ENCODE results near the gene SPDYE16. TPM values are rescaled to one million over a fixed set of nuclear protein-coding genes. Genes with fewer than 3 reads are reported as not detected.
"Not testable (repeated sequence)": the region's sequence is repeated elsewhere in the genome, so short reads cannot be mapped to it uniquely, and the experiment has no call there.

The SPDYE16 gene
- total RNA-seq, 2 experiments from 2014 or later = 0.30 to 0.58 TPM

DNA sequence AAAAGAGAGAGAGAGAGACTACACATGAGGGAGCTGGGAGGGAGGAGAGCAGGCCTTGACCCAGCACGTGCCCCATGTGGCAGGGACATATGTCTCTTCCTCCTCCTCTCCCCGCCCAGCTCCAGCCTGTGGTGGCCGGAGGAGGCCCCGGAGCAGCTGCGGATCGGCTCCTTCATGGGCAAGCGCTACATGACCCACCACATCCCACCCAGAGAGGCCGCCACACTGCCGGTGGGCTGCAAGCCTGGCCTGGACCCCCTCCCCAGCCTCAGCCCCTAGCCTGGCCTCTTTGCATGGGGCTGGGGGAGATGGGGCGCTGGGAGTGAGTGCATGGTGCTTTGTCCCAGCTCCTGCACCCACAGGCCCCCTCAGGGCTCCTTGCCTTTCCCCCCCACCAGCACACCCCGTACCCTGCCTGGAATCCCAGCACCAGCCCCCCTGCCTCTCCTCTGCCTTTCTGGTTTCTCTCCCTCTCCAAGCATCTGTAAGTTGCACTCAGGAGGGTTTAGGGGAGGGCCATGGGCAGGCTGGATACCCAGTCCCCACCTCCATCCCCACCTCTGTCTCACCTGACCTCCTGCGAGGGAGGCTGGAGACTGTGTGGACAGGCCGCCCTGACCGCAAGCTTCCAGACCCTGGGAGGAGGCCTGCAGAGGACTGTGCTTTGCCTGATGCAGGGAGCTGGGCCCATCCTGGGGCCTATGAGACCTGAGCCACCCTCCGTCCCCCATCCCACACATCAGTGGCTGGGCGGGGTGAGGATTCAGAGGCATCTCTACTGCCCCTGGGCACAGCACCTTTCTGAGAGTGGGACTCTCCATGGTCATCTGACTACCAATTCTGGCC lies 27.9 kb downstream of the SPDYE16 start:
- ChIA-PET CTCF (interaction anchor here (0.7 kb wide), 1 partner anchor 760 kb away, joined by 3 read pairs; no protein-coding TSS in a partner anchor), POLR2A (no interaction called here)
- no peak overlapping the region for H3K4me3 Mint-ChIP-seq

DNA sequence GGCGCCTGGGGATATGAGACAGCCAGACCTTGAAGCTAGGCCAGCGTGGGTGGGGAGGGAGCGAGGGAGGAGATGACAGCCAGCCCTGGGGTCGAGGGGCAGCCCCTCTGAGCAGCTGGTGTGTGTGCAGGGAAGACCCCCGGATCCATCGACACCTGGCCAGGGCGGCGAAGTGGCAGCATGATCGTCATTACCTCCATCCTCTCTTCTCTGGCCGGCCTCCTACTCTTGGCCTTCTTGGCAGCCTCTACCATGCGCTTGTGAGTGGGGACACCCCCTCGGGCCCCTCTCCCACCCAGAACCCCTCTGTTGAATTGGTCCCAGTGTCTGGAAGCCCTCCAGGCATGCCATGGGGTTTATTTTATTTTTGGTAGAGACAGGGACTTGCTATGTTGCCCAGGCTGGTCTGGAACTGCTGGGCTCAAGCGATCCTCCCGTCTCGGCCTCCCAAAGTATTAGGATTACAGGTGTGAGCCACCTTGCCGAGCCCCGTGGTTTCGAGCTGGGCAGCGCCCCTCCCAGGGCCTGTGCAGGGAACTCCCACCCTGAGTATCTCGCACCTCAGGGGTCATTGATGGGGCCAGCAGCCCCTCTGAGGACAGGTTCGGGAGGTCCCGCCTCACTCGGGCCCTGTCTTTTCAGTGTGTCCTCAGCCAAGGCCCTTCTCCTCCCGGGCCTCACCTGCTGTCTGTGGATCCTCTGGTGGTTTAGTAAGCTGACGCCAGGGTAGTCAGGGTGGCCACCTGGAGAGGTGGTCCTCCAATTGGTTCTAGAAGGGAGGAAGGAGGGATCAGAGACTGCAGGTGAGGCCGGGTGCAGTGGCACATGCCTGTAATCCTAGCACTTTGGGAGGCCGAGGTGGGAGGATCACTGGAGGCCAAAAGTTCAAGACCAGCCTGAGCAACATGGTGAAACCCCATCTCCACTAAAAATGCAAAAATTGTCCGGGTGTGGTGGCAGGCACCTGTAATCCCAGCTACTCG lies 29.0 kb downstream of the SPDYE16 start:
- no peak for DNase-seq
- CTCF ChIA-PET = interaction anchor here (0.7 kb wide), 1 partner anchor 759 kb away, joined by 3 read pairs; no protein-coding TSS in a partner anchor
- Mint-ChIP-seq H3K9me3 (no peaks in the 10 kb centered on the region), H3K4me3 (no peak overlapping the region), H3K4me1 (peaks cover 4% of the 10 kb centered on the region), H3K36me3 (ENCODE audit: low read depth) (no peaks in the 10 kb centered on the region), H3K27ac (no peak overlapping the region), H3K27me3 (no peaks in the 10 kb centered on the region)
- POLR2A ChIA-PET = interaction anchor here (0.6 kb wide), 1 partner anchor 110 kb away, joined by 5 read pairs; no protein-coding TSS in a partner anchor

More for the DNA sequence above, 27.9 kb downstream of the SPDYE16 start:
- H3K4me1 Mint-ChIP-seq = no peaks in the 10 kb centered on the region
- no peaks in the 10 kb centered on the region for H3K27me3 Mint-ChIP-seq
- no peaks in the 10 kb centered on the region for H3K9me3 Mint-ChIP-seq
- H3K36me3 Mint-ChIP-seq (ENCODE audit: low read depth) = no peaks in the 10 kb centered on the region
- no peak overlapping the region for H3K27ac Mint-ChIP-seq
- no peak for DNase-seq

DNA sequence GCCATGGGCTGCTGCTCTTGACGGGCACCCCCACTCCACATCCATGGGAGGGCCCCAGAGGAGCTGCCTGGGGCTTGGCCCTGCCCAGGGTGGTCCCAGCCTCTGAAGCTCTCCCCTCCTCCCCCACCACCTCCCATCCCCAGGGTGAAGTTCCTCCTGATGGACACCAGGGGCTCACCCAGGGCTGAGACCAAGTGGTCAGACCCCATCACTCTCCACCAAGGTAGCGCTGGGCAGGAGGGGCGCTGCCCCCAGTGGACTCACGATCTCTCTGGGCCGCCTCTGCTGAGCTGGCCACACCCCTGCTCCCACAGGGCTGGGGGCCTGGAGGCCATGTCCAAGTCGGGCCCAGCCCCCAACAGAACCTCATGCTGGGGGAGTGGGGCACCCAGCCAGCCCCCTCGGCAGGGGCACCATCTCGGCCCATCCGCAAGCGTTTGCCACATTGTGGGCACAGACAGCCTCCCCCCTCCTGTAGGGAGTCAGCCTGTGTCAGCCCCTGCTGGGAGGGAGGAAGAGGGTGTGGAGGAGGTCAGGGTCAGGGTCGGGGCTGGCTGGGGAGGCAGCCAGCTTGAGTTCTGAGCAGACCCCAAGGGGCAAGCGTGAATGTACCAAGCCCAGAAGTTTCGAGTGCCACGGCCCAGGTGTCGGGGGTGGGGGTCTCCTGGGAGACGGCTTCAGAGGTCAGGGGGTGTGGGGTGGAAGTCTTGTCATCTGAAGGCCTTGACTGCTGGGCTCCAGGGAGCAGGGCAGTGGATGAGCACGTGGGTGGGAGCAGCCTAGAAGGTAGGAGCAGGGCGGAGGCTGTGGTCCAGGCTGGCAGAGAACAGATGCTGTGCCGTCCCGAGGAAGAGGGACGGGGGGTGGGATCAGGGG lies 29.9 kb downstream of the SPDYE16 start:
- H3K4me1 Mint-ChIP-seq = peaks cover 4% of the 10 kb centered on the region
- H3K27ac Mint-ChIP-seq = peak overlapping the region; percentile 36
- DNase-seq = no peak
- no peaks in the 10 kb centered on the region for H3K27me3 Mint-ChIP-seq
- ChIA-PET POLR2A (interaction anchor here (0.6 kb wide), 1 partner anchor 111 kb away, joined by 5 read pairs; no protein-coding TSS in a partner anchor), CTCF (no interaction called here)
- H3K4me3 Mint-ChIP-seq = no peak overlapping the region
- H3K9me3 Mint-ChIP-seq = no peaks in the 10 kb centered on the region
- no peaks in the 10 kb centered on the region for H3K36me3 Mint-ChIP-seq (ENCODE audit: low read depth)

DNA sequence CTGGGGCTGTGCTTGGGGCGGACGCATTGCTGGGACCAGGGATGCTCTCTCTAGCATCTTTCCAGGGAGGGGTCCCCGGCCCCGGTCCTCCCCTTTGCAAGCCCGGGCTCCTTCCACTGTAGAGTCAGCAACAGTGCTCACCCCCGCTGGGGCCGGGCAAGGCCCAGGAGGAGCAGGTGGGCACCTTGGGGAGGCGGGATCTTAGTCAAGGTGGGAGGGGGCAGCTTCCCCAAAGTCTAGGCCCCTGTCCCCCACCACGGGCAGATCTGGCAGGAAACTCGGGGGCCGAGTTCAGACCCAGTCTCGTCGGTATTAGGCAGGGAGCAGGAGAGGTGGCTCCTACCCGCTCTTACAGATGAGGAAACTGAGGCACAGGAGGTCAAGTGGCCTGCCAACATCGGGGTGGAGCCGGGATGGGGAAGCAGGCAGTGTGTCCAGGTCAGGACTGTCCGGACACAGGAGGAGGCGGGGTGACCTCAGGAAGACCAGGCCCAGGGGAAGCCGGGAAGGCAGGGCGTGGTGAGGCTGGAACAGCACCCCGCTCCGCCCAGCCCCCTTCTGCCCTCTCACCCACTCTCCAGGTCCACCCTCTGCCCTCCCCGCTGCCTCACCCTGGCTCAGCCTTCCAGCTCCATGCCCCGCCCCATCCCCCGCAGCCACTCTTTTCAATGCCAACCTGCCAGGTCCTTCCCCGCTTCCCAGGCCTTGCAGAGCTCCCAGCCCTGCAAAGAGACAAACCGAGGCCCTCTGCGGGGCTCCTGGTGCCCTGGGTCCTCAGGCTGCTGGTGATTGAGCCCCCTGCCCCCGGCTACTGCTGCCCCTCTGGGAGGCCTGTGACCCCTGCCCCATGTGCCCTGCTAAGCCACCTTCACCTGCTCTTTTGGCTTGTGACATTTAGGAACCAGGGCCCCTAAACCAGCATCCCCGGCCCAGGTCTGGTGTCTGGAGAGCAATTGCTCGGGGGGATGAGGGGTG lies 30.9 kb downstream of the SPDYE16 start:
- H3K4me1 Mint-ChIP-seq; POLR2A ChIA-PET; H3K4me3 Mint-ChIP-seq; H3K36me3 Mint-ChIP-seq (ENCODE audit: low read depth); H3K27me3 Mint-ChIP-seq; CTCF ChIA-PET; DNase-seq; H3K27ac Mint-ChIP-seq; H3K9me3 Mint-ChIP-seq: not testable (repeated sequence)

DNA sequence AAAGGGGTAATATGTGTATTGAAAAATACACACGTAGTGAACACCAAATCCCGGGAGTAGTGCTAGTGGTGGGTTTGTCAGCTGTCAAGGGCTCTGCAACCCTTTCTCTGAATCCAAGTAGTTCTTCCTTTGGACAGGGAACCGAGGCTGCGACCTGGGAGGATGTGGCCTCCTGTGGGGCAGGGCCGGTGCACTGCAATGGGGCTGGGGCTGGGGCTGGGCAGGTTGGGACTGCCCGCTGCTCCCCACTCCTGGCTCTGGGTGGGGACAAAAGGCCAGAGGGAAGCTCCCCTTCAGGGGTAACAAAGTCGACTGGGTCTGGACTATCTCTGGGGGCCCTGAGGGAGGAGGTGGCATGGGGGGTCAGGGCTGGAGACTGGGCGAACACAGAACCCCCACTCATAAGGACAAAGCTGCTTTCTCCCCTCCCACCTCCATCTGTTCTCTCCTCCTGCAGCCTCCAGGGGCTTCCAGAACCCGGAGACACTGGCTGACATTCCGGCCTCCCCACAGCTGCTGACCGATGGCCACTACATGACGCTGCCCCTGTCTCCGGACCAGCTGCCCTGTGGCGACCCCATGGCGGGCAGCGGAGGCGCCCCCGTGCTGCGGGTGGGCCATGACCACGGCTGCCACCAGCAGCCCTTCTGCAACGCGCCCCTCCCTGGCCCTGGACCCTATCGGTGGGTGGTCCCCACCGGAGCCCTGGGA lies 31.7 kb downstream of the SPDYE16 start:
- POLR2A ChIA-PET = not testable (repeated sequence)

DNA sequence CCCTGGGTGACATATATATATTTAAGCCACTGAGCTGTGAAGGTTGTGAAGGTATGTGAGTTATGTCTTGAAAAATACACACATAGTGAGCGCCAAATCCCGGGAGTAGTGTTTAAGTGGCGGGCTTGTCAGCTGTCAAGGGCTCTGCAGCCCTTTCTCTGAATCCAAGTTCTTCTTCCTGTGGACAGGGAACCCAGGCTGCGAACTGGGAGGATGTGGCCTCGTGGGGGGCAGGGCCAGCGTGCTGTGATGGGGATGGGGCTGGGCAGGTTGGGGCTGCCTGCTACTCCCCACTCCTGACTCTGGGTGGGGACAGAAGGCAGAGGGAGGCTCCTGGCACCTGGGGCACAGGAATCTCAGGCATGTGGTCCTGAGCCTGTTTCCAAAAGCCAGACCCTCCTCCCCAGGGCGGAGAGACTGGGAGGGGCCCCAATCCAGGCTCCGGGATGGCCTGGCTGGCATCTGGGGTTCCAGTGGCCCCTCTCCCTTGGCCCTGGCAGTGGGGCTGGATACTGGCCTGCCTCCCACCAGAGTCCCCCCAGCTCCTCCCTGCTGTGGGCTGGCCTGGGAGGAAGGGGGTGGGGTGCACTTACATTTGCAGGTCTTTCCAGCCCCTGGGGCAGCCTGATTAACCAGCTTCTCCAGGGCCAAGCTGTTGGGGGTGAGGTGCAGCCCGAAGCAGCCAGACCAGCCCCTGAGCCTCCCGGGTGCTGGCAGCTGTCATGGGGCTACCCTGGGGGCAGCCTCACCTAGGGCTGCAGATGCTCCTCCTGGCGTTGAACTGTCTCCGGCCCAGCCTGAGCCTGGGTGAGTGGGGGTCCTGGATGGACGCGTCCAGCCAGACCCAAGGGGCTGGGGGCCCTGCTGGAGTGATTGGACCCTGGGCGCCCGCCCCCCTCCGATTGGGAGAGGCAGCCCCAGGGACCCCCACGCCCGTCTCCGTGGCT lies 32.9 kb downstream of the SPDYE16 start, which contains the start of gene UPK3B:
Gene UPK3B, plus strand, starts transcription at position 622 of the 947 bp plus-strand sequence. Its CDS starts 101 bp downstream, at position 723.
- Mint-ChIP-seq H3K27me3 (no peaks in the 10 kb centered on the region), H3K9me3 (no peaks in the 10 kb centered on the region), H3K4me3 (no peak within 1 kb of the TSS), H3K27ac (no peak within 1 kb of the TSS), H3K4me1 (peaks cover 4% of the 10 kb centered on the region), H3K36me3 (ENCODE audit: low read depth) (no peaks in the 10 kb centered on the region)
- ChIA-PET CTCF (no interaction called here), POLR2A (interaction anchor here (0.6 kb wide), 1 partner anchor 704 kb away, joined by 3 read pairs; no protein-coding TSS in a partner anchor)
- no peak for DNase-seq

More for the DNA sequence above, 31.7 kb downstream of the SPDYE16 start:
- CTCF ChIA-PET; H3K27me3 Mint-ChIP-seq; H3K36me3 Mint-ChIP-seq (ENCODE audit: low read depth); H3K27ac Mint-ChIP-seq; H3K9me3 Mint-ChIP-seq; DNase-seq; H3K4me3 Mint-ChIP-seq; H3K4me1 Mint-ChIP-seq: not testable (repeated sequence)

DNA sequence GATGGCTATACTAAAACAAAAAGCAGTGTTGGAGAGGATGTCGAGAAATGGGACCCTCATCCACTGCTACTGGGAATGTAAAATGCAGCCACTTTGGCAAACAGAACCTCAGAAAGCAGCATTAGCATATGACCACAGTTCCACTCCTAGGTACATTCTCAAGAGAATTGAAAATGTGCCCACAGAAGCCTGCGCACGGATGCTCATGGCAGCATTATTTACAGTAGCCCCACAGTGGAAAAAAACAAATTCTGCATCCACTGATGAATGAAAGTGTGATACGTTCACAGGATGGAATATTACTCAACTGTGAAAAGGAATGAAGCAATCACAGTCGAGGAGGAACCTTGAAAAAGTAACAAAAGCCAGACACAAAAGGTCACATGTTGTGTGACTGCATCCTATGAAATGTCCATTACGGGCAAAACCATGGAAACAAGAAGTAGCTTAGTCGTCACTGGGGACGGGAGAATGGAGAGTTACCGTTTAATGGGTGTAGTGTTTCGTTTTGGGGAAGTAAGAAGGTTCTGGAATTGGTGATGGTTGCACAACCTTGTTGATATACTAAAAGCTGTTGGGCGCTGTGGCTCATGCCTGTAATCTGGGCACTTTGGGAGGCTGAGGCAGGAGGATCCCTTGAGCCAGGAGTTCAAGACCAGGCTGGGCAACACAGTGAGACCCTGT lies 35.2 kb downstream of the SPDYE16 start:
- H3K4me1 Mint-ChIP-seq = peaks cover 4% of the 10 kb centered on the region
- H3K27ac Mint-ChIP-seq = no peak overlapping the region
- POLR2A ChIA-PET = no interaction called here
- CTCF ChIA-PET = no interaction called here
- no peak overlapping the region for H3K4me3 Mint-ChIP-seq
- H3K36me3 Mint-ChIP-seq (ENCODE audit: low read depth) = peaks cover 3% of the 10 kb centered on the region
- no peak for DNase-seq
- H3K9me3 Mint-ChIP-seq = no peaks in the 10 kb centered on the region
- no peaks in the 10 kb centered on the region for H3K27me3 Mint-ChIP-seq

DNA sequence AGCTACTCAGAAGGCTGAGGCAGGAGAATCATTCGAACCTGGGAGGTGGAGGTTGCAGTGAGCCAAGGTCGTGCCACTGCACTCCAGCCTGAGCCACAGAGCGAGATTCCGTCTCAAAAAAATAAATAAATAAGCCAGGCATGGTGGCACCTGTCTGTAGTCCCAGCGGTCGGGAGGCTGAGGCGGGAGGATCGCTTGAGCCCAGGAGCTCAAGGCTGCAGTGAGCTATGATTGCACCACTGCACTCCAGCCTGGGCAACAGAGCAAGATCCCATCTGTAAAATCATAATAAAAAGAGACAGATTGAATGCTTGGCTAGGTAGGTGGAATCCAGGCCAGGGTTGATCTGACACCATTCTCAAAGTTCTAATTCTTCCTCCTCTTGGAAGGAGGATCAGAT lies 36.5 kb downstream of the SPDYE16 start:
- CTCF ChIA-PET = interaction anchor here (0.6 kb wide), 1 partner anchor 78 kb away, joined by 4 read pairs; no protein-coding TSS in a partner anchor
- H3K4me1 Mint-ChIP-seq; H3K27ac Mint-ChIP-seq; H3K4me3 Mint-ChIP-seq; POLR2A ChIA-PET; H3K27me3 Mint-ChIP-seq; H3K9me3 Mint-ChIP-seq; H3K36me3 Mint-ChIP-seq (ENCODE audit: low read depth); DNase-seq: not testable (repeated sequence)

DNA sequence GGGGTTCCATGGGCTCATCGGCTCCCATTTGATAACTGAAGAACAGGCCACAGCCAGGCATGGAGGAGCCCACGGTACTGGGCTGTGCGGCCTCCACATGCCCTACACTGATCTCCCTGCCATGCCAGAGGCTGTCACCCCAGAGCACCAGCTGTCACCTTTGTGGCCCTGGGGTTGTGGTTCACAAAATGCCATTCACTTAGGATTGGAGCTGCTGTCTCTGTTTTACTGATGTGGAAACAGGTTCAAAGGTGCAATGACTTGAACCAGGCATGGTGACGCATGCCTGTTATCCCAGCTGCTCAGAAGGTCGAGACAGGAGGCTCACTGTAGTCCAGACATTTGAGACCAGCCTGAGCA lies 37.0 kb downstream of the SPDYE16 start:
- ChIA-PET CTCF (interaction anchor here (0.6 kb wide), 1 partner anchor 78 kb away, joined by 4 read pairs; no protein-coding TSS in a partner anchor), POLR2A (no interaction called here)
- no peak overlapping the region for H3K27ac Mint-ChIP-seq
- peaks cover 3% of the 10 kb centered on the region for H3K36me3 Mint-ChIP-seq (ENCODE audit: low read depth)
- H3K9me3 Mint-ChIP-seq = no peaks in the 10 kb centered on the region
- H3K27me3 Mint-ChIP-seq = no peaks in the 10 kb centered on the region
- no peak overlapping the region for H3K4me3 Mint-ChIP-seq
- peaks cover 4% of the 10 kb centered on the region for H3K4me1 Mint-ChIP-seq
- DNase-seq = no peak

Measured in activated CD4-positive, alpha-beta T cell treated with anti-CD3 and anti-CD28 coated beads, Interleukin-2, amount 10 ng/mL, durations not matched to agents 7 days and 5 days (primary cell).